Measurements from ENCODE around the gene RPL5.
A peak's percentile ranks its signal among the peaks of the same experiment; 100 is the strongest.

The RPL5 gene

DNA sequence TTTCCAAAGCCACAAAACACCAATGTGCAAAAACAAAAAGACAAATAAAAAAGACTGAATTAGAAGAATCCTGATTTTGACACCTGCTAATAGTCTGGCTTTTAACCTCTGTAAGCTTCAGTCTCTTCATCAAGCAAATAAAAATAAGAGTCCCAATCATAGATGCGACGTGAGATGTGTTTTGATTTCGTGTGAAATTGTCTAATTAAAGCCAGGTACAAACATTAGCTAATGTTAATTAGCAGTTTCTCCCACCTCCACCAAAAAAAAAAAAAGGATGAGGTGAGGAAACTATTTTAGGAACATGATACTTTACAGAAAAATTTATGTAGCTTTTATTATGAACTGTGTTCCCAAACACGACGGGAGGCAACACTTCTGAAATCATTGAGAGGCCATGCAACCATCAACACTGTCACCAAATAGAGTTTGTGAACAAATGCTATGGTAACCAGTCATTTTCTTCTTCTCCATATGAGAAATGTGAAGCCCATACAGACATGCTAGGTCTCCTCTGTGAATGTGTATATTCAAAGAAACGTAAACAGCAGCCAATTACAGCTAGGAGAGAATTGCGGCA, 40.3 kb upstream of the RPL5 start:
- no peak overlapping the region for H3K27ac ChIP-seq
- TF ChIP-seq, protein P1, sequence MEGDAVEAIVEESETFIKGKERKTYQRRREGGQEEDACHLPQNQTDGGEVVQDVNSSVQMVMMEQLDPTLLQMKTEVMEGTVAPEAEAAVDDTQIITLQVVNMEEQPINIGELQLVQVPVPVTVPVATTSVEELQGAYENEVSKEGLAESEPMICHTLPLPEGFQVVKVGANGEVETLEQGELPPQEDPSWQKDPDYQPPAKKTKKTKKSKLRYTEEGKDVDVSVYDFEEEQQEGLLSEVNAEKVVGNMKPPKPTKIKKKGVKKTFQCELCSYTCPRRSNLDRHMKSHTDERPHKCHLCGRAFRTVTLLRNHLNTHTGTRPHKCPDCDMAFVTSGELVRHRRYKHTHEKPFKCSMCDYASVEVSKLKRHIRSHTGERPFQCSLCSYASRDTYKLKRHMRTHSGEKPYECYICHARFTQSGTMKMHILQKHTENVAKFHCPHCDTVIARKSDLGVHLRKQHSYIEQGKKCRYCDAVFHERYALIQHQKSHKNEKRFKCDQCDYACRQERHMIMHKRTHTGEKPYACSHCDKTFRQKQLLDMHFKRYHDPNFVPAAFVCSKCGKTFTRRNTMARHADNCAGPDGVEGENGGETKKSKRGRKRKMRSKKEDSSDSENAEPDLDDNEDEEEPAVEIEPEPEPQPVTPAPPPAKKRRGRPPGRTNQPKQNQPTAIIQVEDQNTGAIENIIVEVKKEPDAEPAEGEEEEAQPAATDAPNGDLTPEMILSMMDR (conservative IDR thresholded peaks at IDR 0.05) = no peak
- TF ChIP-seq ZFX (IDR thresholded peaks at IDR 0.05) = no peak

DNA sequence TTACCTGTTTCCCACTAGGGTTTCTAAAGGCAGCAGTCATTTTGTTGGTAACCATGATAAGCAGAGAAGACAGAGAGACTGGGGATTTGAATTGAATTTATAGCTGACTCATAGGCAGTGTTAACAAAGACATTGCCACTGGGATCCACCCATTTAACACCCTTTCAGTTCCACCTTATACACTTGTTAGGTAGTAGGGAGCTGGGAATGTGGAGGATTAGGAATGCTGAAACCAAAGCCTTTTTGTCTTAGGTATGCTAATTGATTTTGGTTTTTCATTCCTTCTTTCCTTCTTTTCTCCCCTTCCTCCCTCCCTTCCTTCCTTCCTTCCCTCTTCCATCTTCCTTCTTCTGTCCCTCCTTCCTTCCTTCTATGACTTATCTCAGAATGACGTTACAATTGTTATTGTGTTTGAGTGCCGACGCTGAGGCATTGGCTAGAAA, 39.5 kb upstream of the RPL5 start:
- no peak overlapping the region for H3K27ac ChIP-seq
- TF ChIP-seq ZFX (IDR thresholded peaks at IDR 0.05) = no peak
- TF ChIP-seq, protein P1 (conservative IDR thresholded peaks at IDR 0.05) = no peak

DNA sequence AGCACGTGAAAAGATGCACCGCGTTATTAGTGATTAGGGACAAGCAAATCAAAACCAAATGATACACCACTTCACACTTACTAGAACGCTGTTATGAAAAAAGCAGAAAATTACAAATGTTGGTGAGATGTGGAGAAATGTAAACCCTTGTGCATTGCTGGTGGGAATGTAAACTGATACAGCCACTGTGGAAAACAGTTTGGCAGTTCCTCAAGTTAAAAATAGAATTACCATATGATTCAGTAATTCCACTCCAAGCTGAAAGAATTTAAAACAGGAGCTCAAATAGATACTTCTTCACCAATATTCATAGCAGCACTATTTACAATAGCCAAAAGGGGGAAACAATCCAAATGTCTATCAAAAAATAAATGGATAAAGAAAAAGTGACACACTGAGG, 36.7 kb upstream of the RPL5 start:
- H3K27ac ChIP-seq = no peak overlapping the region
- no peak for TF ChIP-seq ZFX (IDR thresholded peaks at IDR 0.05)
- TF ChIP-seq, protein P1 (conservative IDR thresholded peaks at IDR 0.05) = no peak

DNA sequence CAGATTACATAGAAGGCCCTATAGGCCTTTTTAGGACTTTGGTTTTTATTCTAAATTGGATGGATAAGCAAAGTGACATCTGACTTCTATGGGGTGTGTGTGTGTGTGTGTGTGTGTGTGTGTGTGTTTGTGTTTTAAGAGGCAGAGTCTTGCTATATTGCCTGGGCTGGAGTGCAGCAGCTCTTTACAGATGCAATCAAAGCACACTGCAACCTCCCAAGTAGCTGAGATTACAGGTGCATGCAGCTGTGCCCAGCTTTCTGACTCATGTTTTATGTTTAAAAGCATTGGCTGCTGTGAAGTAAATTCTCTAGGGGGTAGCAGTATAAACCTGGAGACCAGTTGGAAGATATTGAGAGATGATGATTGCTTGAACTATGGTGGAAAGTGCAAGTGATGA, 34.5 kb upstream of the RPL5 start:
- no peak overlapping the region for H3K27ac ChIP-seq
- no peak for TF ChIP-seq ZFX (IDR thresholded peaks at IDR 0.05)
- TF ChIP-seq, protein P1 (conservative IDR thresholded peaks at IDR 0.05) = no peak

DNA sequence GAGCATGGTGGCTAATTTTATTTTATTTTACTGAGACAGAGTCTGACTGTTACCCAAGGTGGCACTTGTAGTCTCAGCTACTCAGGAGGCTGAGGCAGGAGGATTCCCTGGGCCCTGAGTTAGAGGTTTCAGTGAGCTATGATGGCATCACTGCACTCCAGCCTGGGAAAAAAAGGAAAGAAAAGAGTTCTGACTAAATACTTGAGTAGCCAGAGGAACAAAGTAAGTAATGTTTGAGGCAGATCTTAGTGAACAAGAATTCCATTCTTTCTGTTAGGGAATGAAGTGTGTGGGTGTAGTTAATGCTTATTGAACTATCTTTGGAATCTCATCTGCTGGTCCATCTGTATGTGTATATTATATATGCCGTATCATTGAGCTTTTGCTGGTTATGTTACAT, 33.9 kb upstream of the RPL5 start:
- no peak overlapping the region for H3K27ac ChIP-seq
- TF ChIP-seq, protein P1 (conservative IDR thresholded peaks at IDR 0.05) = no peak
- TF ChIP-seq ZFX (IDR thresholded peaks at IDR 0.05) = no peak

DNA sequence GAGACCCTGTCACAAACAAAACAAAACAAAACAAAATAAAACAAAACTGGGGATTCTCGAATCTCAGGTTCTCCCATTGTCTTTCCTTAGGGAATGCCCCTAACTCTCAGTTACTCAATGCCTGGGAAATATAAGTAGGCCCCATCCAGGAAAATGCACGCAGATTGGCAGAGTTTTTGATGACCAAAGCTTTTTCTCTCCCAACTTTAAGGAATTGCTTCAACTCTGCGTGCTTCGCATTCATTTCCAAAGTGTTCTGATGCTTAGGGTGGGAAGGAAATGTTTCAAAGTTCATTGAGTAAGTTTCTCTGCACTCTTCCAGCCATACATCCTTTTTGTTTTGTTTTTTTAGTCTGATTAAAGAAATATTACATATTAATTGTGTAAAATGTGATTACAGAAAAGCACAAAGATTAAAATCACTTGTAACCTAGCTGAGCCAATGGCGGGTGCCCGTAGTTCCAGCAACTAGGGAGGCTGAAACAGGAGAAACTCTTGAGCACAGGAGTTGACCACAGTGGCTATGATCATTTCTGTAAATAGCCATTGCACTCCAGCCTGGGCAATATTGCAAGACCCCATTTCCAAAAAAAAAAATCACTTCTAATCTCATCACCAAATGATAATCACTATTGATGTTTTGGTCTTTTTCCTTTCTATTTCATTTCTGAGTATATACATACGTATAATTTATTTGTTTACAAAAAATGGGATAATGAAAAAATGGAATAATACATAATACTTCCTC, 28.5 kb upstream of the RPL5 start:
- no peak for TF ChIP-seq ZFX (IDR thresholded peaks at IDR 0.05)
- TF ChIP-seq, protein P1 (conservative IDR thresholded peaks at IDR 0.05) = no peak
- no peak overlapping the region for H3K27ac ChIP-seq

DNA sequence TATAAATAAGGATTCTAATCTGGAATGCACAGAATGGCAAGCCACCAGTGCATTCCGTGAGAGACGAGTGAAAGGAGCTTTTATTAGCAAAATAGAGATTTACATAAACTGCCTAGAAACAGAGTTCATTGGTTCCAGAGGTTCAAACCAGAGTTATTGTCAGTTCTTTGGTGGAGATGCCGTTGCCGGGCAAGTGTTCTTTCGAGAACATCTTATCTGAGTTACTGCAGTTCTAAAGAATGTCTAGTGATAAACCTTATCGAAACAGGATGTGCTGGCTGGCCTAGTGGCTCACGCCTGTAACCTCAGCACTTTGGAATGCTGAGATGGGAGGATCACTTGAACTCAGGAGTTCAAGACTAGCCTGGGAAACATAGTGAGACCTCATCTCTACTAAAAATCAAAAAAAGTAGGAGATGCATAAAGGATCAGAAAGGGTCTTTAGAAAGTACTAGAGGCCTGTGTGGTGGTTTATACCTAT, 27.1 kb upstream of the RPL5 start:
- no peak for TF ChIP-seq ZFX (IDR thresholded peaks at IDR 0.05)
- TF ChIP-seq, protein P1 (conservative IDR thresholded peaks at IDR 0.05) = no peak
- peak overlapping the region; percentile 57; the same call in 1 of the 2 replicates for H3K27ac ChIP-seq

All from C4-2B (cell line).